Stimulated activated CD8-positive, alpha-beta memory T cell treated with anti-CD3 and anti-CD28 coated beads, Interleukin-2, amount 100 ng/mL, for 1 hour (primary cell): ENCODE data around the gene SOD1.

Experiments used
- DNase-seq, 2 donors: peaks; one replicate each; pipeline ENCODE4 v3.0.0-alpha.2; 2020; ENCODE audit warnings: low read depth in 2 of 2

SOD1 gene

DNA sequence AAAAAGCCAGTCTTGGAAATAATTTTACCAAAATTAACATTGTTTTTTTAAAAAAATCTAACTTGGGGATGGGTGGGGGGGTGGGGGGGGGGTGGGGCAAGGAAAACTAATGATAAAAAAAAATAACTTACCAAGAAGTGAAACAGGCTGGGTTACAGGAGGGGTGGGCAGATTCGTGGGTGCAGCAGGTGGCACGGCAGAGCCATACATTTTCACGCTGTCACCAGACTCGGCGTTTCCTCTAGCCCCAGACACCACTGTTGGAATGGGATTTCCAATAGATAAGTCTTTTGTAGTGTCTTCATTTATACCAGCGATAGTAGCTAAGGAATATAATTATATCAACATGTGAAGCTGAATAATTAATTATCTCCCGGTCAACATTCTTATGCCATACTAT is 25.4 kb downstream of the SOD1 start:
- no peak for DNase-seq

DNA sequence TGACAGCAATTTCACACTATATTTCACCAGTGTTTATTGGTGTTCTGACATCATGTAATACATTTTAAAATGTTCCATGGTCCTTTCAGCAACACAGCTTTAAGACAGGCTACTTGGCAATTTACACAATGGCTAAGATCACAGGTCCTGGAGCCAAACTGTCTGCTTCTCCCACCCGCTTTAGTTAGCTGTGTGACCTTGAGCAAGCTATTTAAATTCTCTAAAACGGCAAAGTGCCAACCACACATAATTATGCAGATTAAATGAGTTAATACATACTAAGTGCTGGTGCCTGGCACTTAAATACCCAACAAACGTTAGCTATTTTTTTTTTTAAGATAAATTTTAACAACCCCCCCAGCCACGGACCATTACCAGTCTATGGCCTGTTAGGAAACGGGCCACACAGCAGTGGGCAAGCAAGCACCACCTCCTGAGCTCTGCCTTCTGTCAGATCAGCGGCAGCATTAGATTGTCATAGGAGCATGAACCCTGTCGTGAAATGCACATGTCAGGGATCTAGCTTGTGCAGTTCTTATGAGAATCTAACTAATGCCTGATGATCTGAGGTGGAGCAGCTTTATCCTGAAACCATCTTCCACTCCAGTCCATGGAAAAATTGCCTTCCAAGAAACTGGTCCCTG is 26.9 kb downstream of the SOD1 start:
- DNase-seq, result no peak

- DNase-seq, result no peak
Measured at GRCh38 chr21:31687108-31687507, 27.6 kb downstream of the SOD1 start.

GRCh38 chr21:31688603-31689368 is 29.3 kb downstream of the SOD1 start:
- DNase-seq, result no peak

DNA sequence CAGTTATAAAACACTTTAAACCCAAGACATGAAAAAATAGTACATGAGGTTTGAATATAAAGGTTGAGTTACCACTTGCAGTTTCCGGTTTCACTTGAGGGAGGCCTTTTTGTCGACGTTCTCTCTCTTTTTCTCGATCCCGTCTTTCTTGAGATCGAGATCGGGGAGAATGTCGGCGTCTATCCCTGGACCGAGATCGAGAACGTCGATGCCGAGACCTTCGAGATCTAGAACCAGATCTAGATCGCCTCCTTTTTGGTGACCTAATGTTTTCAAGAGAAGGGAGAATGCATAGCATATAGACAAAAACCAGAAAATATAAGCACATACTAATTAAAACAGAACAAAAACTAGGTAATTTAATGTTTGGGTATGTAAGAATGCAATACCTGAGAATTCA is 33.7 kb downstream of the SOD1 start:
- no peak for DNase-seq

DNA sequence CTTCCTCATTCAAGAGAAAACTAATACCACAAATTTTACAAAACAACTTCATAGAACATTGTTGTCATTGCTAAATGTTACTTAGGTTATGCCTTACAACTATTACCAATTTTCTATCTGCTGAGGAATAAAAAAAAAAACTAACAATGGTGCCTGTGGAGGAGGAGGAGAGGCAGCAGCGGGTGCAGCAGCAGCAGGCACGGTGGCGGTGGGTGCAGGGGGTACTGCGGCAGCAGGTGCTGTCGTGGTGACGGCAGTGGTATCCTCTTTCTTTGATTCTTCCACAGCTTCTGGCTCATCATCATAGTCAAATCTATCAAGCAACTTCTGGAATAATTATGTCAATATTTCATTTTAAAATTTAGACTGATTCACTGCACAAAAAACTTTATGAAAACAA is 36.9 kb downstream of the SOD1 start:
- DNase-seq, result no peak

GRCh38 chr21:31698461-31698860 is 39.0 kb downstream of the SOD1 start:
- DNase-seq, result no peak

GRCh38 chr21:31700040-31700439 is 40.5 kb downstream of the SOD1 start:
- no peak for DNase-seq

DNA sequence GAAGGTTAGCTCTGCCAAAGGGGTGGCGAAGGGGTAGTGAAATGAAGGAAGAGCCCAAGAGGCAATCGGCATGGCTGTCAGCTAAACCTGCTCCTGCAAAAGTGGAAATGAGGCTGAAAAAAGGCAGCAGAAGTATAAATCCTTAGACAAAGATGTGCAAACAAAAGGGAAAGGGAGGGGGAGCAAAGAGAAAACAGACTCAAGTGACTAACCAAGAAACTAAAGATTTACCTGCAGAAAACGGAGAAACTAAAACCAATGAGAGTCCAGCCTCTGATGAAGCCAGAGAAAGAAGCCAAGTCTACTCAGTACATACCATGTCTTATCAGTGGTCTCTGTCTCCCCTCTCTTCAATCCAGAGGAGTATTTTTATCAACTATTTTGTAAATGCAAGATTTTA is 47.1 kb downstream of the SOD1 start:
- no peak for DNase-seq

- DNase-seq, result no peak
Measured at GRCh38 chr21:31707499-31707898, 48.0 kb downstream of the SOD1 start.

GRCh38 chr21:31708541-31708940 is 49.0 kb downstream of the SOD1 start:
- DNase-seq, result no peak

DNA sequence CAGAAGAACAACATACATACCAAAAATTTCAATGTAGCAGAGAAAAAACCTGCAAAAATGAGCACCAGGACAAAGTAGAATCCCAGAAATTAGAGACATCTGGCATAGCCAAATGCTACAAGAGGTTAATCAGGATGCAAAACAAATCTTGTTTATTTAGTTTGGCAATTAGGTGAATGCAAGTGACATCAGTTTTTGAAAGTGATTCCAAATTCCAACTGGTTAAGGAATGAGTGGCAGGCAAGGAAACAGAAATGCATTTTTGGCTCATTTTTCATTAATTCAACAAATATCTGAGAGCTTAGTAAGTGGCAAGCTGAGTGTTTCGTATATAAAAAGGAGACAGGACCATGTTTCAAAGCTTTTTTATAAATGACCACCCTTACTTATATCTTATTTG is 51.1 kb downstream of the SOD1 start:
- DNase-seq, result no peak

DNA sequence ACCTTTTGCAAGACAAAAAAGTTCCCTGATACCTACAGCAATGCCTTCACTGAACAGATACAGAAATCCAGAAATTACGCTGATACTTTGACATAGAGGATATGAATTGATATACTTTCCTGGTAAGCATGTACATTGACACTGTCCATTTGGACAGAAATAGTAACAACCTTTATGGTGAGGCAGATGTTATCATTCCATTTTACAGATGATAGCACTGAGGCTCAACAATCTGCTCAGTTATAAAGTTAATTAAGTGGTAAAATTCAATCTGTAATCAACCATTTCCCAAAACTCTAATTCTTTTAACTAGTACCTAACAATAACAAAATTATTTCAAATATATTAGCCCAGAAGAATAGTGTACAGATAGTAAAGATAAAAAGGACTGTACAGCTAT is 51.8 kb downstream of the SOD1 start:
- no peak for DNase-seq

DNA sequence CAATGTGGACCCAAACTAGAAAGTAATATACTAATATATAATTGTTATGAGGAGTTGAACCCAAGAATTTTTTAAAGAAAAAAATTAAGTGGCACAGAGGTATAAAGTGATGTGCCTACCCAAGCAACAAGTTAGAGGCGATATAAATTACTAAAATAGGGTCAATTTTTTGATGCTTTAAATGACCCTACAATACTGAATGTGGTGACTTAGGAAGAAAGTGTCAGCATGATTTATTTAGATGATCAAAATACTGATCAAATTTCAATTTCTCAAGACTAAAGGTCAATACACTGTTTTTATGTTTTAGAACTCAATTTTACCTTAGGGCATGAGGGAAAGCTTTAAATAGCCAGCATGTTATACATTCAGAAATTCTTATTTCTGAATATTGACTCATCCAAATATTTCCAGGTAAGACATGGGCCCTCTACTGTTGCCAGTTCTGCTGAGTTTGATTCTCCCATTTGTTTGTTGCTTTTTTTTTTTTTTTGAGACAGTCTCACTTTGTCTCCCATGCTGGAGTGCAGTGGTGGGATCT is 52.3 kb downstream of the SOD1 start:
- DNase-seq, result no peak

GRCh38 chr21:31713115-31713514 is 53.6 kb downstream of the SOD1 start:
- no peak for DNase-seq

DNA sequence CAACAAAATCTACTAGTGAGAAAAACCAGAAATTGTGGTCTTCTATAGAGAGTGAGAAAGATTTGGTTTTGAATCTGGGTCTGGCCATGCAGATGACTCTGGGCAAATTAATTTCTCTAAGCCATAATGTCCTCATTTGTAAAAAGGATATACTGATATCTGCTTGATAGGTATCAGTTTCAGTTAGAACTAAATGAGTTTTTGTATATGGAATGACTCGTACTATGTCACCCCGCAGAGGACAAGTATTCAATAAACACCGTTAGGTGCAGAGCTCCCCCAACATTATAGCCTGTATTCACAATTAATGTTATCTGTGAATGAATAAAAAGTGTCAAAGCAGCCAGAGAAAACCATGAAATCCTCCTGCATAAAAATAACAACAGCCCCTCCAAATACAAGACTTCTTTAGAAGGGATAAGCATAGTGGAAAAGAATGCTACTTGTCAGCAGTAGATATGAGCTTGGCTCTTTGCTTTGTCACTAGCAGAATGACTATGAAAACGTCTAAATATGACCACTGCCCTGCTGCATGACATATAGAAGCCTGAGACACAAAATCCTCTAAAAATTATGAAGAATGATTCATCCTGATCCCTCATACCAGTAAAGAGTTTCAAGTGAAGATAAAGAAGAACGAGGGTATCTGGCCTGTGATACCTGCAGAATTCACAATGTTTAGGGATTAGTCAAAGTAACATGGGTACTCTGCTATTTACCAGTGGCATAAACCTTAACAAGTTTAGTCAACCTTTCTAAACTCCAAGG is 54.7 kb downstream of the SOD1 start:
- DNase-seq, result no peak

GRCh38 chr21:31714741-31715365 is 55.4 kb downstream of the SOD1 start:
- DNase-seq, result no peak

GRCh38 chr21:31716106-31716505 is 56.6 kb downstream of the SOD1 start:
- no peak for DNase-seq
